ENCODE results near the gene KCTD16.

Gene KCTD16

DNA sequence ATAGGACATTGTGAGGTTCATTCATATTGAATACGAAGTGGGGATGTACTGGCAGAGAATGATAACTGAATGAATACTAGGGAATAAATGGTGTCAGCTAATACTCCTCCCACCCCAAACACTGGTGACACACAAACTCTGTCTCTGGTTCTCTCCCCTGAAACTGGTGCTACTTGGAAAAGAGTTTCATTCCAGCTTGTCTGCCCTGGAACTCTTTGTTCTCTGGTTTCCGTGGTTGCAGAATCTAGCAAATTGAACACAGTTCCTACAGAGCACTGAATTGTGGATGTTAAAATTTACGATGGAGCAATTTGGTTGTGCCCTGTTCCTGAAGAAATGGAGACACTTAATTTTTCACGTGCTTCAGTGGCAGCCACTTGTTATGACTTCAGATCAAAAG, 181.7 kb downstream of the KCTD16 start:
- no peak for DNase-seq

DNA sequence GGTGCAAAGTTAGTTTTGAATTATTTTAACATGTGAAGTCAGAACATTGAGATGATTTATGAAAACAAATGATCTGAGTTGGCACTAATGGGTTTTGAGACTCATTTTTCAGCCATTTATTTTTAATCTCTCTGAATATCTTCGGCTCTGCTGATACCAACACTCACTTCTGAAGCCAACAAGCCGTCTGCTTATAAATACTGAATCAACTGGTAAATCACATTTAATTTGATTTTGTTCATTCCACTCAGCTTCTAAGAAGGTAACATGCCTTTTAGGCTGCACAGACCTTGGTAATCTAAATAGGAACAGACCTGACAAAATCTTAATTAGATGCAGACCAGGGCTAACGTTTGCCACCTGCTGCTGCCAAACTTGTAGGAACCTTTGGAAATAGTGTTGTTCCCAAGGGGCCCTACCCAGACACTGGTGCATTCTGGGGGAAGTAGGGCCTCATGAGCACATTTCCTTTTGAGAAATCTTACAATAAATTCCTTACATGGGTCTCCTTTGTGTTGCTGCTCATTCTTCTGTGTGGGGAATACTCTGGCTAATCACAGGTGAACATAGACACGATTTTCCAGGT, 182.2 kb downstream of the KCTD16 start:
- DNase-seq = no peak

DNA sequence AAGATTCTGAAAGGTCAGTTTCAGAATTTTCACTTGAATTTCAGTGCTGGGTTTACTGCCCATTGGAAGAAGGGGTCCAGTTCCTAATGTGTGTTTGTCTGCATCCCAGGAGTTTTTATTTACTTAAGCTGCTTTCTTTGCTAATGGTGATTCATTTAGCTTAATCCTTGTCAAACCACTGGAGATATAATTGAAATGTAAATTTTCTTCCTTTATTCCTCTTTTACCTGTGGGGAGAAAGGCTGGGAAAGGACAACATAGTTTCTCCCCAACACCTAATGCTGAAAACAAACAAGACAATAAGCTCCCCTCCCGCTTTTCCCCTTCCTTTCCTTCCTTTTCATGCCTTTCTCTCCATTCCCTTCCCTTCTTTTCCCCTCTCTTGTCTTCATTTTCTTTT, 185.8 kb downstream of the KCTD16 start:
- DNase-seq = no peak

DNA sequence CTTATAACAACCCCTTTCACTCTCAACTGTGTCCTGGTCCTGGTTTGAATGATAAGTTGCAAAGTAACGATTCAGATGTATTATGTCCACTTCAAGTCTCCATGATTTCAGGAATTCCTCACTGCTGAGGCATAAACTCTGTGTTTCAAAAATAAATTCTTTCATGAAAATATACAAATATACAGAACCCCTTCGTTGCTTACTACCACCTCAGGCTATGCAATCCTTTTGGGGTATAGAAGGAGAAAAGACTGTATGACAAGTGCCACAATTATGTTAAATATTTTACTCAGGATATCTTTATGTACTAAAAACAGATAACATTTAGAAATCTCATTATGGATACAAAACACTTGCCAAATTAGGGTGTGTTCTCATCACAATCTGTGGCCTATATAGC, 190.7 kb downstream of the KCTD16 start:
- DNase-seq = no peak

DNA sequence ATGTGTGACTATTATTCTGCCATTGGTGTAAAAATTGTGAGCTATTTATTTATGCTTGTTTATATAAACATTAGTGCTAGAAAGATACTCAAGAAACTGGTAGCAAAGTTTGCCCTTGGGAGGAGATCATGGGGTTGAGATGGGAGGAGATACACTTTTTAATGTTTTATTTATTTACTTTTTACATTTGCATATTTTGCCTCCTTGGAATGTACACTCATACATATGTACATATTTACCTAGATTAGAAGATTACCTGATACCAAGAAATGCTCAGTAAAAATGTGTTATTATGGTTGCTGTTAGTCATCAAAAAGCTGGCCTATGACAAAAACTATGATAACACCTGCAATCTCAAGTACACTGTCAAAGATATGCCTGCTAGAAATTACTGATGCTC, 195.2 kb downstream of the KCTD16 start:
- no peak for DNase-seq

DNA sequence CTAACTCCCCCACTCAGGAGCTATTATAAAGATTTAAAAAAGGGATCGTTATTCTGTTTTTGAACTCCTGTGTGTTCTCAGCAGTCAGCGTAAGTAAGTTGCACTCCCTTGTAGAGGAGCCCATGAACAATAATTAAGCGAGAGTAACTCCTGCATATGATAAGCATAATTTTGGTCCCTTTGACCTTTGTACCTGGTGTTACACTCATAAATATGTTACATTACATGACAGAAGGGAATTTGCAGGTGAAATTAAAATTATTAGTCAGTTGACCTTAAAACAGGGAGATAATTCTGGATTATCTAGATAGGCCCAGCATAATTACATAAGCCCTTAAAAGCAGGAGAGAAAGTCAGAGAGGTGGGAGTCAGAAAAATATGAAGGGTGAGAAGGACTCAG, 197.3 kb downstream of the KCTD16 start:
- DNase-seq = no peak

DNA sequence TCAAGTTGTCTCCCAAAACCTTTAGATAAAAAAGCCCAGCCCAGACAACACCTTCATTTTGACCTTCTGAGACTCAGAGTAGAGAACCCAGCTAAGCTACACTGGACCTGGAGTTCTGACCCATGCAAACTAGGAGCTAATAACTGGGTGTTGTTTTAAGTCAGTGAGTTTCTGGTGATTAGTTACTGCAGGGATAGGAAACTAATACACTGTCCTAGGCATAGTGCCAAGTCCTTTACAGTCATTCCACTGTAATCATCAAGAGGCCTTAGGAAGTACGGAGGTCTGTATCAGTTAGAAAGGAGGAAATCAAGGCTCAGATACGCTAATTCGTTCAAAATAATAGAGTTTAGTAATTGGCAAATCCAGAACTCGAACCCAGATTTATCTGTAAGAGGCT, 197.9 kb downstream of the KCTD16 start:
- DNase-seq = no peak

DNA sequence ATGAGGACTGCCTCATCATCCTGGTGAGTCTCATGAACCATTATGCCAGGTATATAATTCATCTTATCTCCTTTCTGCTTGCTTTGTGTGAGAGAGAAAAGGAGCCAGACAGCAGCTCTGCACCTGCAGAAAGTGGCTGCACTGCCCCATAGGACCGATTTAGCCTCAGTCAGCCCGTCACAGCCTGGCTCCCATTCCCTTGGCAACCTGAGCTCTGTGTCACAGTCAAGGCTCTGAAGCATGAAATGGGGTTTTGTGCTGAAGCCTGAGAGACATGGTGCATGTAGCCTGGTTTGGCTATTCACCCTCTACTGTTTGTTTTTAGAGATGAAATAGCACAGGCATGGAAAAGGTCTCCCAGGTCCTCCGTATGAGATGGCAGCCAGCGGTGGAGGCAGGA, 198.3 kb downstream of the KCTD16 start:
- DNase-seq = no peak

DNA sequence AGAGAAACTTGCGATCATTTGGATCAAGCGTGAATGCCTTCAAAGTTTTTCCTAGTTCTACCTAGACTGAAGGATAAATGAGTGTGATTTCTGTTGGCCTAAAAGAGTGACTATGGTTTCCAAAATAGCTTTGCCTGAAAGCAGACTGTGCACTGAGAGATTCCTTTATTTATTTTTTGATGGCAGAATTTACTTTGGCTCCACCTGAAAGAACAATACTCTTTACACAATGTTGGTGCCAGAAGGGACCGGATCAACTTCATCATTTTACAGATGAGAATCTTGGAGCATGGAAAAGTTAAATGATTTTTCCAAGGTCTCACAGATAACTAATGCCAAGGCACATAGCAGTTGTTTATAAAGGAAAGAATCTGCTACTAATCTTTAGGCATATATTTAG, 199.6 kb downstream of the KCTD16 start:
- DNase-seq = no peak

DNA sequence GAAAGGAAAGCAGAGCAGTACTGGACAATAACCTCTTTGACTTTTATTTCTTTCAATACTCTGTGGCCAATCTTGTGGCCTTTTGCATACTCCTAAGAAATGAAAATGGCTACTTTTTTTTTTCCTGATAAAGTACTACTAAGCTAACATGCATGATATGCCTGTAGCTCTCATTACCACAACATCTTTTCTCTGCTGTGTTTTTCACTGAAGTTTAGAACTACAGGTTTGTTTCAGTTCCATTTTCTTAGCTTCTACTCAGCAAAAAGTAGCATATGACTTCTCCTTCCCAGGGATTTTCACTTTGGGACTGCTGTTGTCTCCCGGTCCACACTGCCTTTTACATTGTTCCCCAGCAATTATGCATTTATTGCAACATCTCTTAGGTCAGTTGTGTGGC, 204.0 kb downstream of the KCTD16 start:
- DNase-seq = no peak

DNA sequence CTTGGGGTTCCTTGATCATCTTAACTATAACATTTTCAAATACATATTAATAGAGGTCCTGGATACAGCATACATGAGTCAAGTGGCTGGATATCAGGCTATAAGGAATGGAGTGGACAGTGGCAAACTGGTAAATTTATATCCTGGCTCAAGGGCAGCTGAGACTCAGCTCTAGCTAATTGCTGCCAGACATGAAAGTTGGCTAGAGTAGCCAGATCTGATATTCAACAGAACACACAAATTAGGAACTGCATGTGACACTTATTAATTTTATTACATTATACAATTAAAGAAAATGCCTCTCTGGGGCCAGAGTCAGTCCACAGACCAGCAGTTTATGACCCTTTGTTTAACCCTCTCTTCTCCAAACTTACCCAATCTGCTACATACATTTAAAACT, 206.5 kb downstream of the KCTD16 start:
- DNase-seq = no peak

DNA sequence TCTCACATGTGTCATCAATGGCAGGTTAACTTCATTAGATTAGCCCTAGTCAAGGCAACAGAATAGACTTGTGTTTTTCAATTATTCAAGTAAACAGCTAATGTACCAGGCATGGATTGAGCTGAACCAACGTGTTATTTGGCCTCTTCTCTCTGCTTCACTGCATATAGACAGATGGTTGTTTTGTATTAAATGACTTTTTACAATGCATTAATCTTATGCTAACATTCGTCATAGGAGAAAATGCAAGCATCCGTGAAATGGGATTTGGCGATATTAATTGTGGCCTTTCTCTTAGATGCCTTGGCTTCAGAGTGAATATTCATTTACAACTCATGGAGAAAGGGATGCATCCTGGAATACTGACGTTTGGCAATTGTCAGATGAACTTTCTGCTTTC, 208.0 kb downstream of the KCTD16 start:
- no peak for DNase-seq

DNA sequence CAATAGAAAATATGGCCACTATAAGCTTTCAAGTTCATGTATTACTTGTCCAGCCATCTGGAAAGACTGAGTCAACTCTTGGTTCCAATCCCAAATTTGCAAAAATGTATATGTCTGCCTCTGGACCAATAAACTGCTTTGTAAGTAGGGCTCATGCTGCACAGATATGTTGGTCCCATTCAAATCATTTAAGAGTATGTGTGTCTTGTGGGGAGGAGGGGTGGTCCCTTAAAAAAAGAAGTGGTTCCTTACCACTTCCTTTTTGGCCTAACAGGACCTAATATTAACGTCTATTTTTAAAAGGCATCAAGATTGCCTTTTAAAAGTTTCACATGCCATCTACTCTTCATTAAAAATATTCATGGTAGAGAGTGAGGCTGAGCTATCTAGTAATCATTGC, 214.9 kb downstream of the KCTD16 start:
- no peak for DNase-seq

DNA sequence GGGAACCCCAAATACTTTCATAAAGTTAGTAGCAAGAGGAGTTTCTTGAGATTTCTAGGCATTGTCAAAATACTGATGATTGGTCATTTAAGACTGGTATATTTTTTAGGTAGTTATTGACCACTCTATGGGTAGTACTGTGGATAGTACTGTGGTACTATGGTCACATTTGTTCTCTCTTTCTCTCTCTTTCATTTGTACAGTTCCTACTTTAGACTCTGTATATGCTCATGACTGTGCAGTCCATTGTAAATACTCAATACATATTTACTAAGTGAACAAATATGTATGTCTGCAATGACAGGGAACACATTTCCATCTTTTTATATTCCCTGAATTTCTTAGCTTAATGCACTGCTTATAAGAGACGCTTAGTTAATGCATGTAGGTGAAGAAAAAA, 215.6 kb downstream of the KCTD16 start:
- no peak for DNase-seq

DNA sequence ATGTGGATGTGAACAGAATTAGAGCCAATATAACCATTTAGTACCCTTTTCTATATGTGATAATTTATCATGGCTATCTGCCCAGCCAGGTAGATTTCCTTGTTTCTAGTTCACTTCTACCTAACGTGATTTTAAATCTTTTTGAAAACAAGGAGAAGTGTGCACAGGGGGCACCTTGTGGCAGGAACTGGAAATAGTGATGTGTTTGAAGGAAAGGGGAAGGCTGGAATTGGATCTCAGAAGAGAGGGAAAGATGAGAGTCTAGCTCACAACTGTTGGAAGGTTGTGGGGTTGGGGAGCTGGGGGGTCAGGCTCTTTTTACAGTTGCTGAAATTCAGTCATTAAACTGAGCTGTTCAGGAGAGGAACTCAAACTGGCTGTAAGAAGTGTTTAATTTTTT, 219.5 kb downstream of the KCTD16 start:
- DNase-seq = no peak

DNA sequence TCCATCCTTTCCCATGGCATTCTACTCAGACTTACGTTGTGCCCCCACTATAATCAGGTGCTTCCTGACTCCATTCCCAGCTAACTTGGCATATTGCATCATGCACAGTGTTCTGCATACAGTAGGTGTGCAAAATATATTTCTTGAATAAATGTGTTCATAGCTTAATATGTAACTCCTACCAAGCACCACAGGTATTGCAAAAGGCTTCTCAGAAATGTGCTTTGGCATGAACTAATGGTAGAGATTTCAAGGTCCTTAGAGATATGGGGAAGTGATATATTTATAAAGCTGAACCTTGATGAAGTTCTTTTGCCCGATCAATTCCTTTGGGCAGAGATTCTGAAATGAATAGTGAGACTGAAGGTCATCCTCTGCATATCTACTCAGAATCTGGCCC, 220.4 kb downstream of the KCTD16 start:
- no peak for DNase-seq

DNA sequence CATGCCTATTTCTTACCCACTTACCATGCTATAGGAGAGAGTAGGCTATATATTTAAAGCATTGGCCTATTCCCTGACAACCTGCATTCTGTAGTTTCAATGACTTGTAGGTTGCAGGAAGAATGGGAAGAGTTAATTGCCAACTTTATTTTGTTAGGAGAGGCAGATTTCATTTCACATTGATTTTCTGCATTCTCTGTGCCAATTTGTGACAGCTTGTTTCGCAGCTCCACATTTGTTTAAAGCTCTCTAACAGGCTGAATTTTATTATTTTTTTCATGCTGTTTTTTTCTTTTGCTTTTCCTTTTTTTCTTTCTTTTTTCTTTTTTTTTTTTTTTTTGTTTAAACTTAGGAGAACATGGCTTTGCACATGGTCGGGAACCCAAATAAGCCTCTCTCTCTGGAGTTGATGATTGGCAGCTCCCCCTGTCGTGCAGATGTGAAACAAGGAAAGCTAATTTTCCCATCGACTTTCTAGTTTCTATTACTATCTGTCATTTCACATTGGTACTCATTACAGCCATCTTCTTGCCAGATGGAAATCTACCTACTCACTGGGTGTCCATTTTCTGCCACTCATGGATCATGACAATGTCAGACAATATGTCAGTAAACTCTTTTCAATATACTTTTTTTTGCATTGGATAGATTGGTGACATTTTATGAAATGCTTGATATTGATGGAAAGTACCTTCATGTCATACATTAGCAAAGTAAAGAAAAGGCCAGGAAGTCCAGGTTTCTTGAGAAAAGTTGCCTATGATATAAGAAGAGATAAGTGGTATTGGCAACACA, 223.2 kb downstream of the KCTD16 start:
- no peak for DNase-seq

DNA sequence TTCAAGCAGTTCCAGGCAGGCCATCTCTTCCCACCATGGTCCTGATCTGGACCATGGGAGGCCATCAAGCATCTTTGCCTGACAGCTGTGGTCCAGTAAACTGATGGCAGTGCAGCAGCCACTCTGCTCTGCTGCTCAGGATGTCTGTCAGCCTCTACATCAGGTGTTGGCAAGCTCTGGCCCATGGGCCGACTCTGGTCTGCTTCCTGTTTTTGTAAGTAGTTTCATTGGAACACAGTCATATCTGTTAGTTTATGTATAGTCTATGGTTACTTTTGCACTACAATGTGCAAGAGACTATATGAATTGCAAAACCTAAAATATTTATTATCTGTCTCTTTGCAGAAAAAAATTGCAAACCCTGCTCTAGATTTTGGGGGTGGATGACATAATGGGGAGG, 225.0 kb downstream of the KCTD16 start:
- no peak for DNase-seq

DNA sequence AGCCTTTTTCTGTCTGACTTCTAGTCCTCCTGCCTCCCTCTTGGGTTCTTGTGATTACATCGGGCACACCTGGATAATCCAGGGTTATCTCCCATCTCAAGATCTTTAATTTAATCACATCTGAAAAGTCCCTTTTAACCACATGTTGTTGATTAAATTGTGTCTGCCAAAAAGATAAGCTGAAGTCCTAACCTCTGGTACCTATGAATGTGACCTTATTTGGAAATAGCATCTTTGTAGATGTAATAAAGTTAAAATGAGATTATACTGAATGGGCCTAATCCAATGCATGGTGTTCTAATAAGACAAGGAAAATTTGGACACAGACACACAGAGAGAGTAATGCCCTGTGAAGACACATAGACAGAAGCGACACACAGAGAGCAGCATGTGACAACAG, 232.4 kb downstream of the KCTD16 start:
- DNase-seq = no peak

DNA sequence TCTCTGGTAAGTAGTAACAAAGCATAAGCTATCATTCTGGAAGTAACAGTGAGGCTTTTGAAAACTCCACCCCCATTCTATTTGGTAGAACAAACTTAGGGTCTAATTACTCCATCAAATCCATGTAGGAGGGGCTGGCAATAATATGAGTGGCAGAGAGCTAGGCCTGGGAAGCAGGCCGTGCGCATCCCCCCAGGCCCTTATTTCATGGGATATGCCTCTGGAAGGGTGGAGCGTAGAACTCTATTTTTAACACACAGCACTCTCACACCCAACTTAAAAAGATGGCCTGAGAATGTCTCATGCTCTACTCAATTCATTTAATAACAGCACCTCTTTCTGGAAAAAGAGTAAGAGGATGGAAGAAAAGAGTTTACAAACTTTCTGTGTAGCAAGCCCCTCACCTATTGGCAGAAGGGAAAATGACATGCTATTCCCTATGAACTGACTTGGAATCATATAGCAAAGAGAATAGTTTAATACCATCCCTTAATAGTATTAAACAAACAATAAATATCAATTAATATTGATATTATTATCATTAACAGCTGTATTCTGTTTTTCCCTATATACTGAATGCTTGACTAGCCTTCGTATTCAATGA, 233.2 kb downstream of the KCTD16 start:
- no peak for DNase-seq

DNA sequence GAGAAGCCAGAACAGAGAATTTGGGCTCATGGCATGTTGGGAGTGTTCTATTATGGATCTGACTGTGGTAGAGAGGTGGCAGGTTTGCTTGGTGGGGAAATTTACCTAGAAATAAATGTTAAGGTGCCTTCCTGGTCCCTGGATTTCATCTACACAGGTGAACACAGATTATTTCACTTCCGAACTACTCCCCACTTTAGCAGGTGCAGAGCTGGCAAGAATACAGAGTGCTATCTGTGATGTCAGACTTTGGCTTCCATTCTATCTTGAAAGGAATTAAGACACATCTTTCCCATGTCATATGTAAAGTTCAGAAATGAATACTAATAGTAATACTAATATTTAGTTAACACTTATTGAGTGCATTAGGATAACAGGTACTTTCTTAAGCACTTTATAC, 234.0 kb downstream of the KCTD16 start:
- no peak for DNase-seq

DNA sequence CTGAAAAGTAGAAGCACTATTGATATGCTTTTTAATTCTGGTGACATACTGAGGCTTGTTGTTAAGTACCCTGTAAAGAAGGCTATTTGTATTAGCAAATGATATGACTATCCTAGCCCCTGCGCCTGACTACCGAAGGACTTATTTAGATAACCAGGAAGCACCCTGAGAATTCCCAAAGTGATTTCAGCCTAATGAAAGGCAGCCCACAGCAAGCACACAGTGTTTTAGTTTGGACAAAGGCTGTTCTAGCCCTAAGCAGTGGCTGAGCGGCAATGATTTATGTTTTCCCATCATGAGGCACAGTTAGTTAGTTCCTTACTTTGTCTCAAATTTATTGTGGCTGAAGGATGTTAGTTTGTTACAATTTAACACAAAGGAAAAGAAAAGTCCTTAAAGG, 235.3 kb downstream of the KCTD16 start:
- no peak for DNase-seq

DNA sequence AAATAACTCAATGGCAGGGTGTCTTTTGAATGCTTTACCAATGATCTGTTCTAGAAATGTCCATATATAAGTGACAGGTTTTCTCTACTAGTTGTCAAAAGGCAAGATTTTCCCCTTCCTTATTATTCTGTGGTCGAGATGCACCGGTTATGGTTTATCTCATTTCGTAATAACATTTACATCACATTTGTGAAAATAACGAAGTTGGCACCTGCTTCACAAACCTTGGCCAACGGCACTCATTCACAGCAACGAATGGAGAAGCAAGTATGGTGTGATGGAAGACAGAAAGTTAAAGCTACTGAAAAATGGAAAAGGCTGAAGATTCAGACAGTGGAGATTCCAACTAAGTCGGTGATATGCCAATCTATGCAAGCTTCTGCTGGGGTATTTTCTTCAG, 235.8 kb downstream of the KCTD16 start:
- no peak for DNase-seq

DNA sequence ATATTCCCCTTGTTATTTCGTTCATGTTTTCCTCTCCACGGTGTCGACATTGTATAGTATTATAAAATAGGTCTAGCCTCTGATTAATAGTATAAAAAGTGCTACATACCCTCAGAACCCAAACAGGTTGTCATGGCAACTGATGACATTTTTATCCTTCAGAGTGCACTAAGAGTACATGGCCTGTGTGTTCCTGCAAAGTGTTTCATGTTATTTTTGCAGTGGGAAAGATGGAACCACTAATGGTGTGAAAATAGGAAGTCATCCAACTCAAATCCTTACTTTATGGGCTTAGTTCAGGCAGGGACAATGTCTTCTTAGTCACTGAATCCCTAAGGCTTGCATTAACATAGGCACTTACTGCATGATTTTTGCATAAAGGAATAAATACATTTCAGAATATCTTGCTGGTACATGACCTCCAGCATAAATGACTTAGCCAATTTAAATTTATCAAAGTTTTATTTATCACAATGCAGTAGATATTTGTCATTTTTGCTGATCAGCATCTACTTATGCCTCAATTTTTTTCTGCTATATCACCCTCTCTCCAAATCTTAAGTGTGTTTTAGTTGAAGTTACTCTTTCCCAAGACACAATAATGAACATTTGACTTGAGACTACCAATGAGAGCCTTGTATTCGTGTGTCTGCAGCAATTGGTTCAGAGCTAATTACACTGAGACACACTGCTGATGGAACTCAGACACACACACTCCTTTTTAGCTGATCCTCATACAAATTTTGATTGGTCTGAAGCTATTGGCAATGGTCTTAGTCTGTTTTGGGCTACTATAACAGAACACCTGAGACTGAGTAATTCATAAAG, 243.7 kb downstream of the KCTD16 start:
- DNase-seq = no peak
